ENCODE data around the gene TRIP11. TPM values are rescaled to one million over a fixed set of nuclear protein-coding genes. Genes with fewer than 3 reads are reported as not detected.
A peak's percentile ranks its signal among the peaks of the same experiment; 100 is the strongest.

The TRIP11 gene
- total RNA-seq, 1 experiment from 2014 or later, result 65.8 TPM

DNA sequence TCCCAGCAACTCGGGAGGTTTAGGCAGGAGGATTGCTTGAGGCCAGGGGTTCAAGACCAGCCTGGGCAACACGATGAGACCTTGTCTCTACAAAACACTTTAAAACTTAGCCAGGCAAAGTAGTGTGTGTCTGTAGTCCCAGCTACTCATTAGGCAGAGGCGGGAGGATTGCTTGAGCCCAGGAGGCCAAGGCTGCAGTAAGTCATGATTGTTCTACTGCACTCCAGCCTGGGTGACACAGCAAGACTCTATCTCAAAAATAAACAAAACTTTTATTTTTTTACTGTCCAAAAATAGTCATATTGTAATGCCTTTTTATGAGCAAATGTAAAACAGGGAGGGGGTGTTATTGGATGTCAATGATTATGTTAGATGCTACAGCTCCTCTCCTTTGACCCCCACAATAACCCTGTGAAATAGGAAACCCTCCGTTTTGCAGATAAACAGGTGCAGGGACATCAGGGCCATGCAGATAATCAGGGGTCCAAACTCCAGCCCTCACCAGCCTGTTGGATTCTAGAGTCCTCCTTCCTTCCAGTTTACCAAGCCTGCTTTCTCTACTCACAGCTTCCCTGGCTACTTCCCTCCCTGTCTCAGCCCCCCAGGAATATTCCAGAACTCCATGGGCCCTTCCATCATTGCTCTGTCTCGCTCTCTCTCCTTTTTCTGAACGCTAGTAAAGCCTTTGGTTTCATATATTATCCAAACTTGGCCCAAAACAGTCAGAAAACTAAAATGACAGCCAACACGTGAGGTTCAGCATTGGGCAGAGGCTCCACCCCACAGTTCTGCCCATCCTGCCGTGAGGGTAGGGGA, 86.5 kb downstream of the TRIP11 start:
- Mint-ChIP-seq H3K27me3 (ENCODE audit: insufficient read depth, unreplicated experiment) (no peaks in the 10 kb centered on the region), H3K4me1 (ENCODE audit: insufficient read depth, unreplicated experiment) (peaks cover under 1% of the 10 kb centered on the region), H3K27ac (ENCODE audit: low read depth, unreplicated experiment) (no peak overlapping the region), H3K9me3 (ENCODE audit: unreplicated experiment) (no peaks in the 10 kb centered on the region), H3K36me3 (ENCODE audit: insufficient read depth, unreplicated experiment) (no peaks in the 10 kb centered on the region), H3K4me3 (ENCODE audit: unreplicated experiment) (no peak overlapping the region)
- intact Hi-C loops (cut with micrococcal nuclease), result no loop called here
- no TSS peak for BruUV-seq (replicated peaks)
- no peak for DNase-seq (ENCODE audit: unreplicated experiment)
- TF ChIP-seq, protein P1, sequence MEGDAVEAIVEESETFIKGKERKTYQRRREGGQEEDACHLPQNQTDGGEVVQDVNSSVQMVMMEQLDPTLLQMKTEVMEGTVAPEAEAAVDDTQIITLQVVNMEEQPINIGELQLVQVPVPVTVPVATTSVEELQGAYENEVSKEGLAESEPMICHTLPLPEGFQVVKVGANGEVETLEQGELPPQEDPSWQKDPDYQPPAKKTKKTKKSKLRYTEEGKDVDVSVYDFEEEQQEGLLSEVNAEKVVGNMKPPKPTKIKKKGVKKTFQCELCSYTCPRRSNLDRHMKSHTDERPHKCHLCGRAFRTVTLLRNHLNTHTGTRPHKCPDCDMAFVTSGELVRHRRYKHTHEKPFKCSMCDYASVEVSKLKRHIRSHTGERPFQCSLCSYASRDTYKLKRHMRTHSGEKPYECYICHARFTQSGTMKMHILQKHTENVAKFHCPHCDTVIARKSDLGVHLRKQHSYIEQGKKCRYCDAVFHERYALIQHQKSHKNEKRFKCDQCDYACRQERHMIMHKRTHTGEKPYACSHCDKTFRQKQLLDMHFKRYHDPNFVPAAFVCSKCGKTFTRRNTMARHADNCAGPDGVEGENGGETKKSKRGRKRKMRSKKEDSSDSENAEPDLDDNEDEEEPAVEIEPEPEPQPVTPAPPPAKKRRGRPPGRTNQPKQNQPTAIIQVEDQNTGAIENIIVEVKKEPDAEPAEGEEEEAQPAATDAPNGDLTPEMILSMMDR (IDR thresholded peaks at IDR 0.05; ENCODE audit: unreplicated experiment), result no peak
- CTCF ChIA-PET, result interaction anchor here (0.6 kb wide), 1 partner anchor 781 kb away, joined by 4 read pairs; no protein-coding TSS in a partner anchor
- POLR2A ChIA-PET, result interaction anchor here (0.5 kb wide), 1 partner anchor 8 kb away, joined by 3 read pairs; no protein-coding TSS in a partner anchor

DNA sequence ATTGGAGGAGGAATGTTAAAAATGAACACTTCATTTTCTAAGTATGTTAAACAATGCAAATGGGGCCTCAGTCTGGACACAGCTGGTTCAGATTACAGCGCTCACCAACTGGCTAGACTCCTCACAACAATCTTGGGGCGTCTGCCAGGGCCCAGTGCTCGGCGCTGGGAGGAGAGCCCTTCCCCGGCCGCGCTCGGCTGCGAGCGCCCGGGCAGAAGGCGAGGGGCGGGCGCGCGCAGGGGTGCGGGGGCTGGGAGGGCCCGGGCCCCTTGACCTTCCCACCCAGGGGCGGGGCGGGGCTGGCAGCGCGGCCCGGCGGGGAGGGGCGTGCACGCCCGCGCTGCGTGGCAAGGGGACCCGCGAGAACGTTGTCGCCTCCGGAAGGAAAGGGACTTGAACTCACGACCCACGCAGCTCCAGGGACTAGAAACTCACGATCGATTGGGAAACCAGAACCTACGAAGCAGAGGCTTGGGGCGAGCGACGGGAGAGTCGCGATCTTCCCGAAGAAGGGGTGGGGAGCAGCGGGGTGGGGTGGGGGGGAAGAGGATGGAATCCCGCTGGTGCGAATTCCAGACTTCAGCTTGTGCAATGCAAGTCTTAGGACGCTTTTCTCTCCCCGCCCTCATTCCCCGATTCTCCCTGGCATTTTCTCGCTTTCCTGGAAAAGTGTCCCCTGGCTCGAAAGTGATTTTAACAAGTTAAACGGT, 92.2 kb downstream of the TRIP11 start, which contains the start of gene FBLN5:
Gene FBLN5 (minus strand): TSS at position 220 of the 710 bp plus-strand sequence. CDS start 465 bp downstream, outside the sequence.
- Mint-ChIP-seq H3K27ac (ENCODE audit: low read depth, unreplicated experiment) (no peak within 1 kb of the TSS), H3K27me3 (ENCODE audit: insufficient read depth, unreplicated experiment) (no peaks in the 10 kb centered on the region), H3K4me3 (ENCODE audit: unreplicated experiment) (peak within 1 kb of the TSS; percentile 70), H3K9me3 (ENCODE audit: unreplicated experiment) (no peaks in the 10 kb centered on the region), H3K36me3 (ENCODE audit: insufficient read depth, unreplicated experiment) (no peaks in the 10 kb centered on the region), H3K4me1 (ENCODE audit: insufficient read depth, unreplicated experiment) (peaks cover 11% of the 10 kb centered on the region)
- DNase-seq (ENCODE audit: unreplicated experiment), result peak; percentile 60
- TF ChIP-seq, protein P1 (IDR thresholded peaks at IDR 0.05; ENCODE audit: unreplicated experiment), result no peak
- CTCF ChIA-PET, result no interaction called here
- no TSS peak for BruUV-seq (replicated peaks)
- intact Hi-C loops (cut with micrococcal nuclease), result loop anchor here (5.0 kb wide), 1 partner anchor 50 kb away; no protein-coding TSS in a partner anchor
- POLR2A ChIA-PET, result interaction anchor here (1.2 kb wide), 1 partner anchor 38 kb away, joined by 3 read pairs; no protein-coding TSS in a partner anchor

DNA sequence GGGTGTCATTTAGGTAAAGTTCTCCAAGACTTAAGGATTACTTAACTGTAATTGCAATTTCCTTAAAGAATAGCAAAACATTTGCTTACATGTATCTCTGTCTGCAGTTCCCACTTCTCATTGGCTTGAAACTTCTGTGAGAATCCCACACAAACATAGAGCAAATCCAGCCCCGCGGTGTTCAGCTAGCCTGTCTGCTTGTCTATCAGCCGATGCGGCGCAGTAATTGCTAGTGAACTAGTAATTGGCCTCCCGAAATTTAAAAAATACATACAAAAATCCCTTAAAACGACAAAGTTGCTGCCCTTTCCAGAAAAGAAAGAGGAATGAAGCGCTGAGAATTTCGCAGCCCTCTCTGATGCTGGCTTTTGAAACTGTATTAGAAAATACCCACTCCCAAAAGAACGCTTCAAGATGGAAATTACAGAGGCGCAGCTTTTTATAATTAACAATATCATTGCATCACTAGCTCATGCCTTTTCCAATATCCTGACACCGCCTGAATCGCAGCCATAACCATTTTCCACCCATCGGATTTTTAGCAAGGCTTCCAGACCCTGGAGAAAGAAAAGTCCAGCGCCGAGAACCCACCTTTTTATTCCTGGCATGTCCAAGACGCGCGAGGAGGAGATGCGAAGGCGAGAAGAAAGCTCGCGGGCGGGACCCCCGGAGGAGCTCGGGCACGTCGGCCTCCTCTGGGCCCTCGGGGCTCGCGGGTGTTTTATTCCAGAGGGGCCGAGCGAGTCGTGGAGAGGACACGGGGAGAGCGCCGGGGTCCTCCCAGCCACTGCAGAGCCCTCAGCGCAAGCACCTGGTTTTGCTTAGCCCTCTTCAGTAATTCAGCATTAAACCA, 93.0 kb downstream of the TRIP11 start:
- CTCF ChIA-PET, result interaction anchor here (0.6 to 1.2 kb wide), 3 partner anchors 22 to 698 kb away, joined by 3 to 7 read pairs (median 3); no protein-coding TSS in a partner anchor
- H3K9me3 Mint-ChIP-seq (ENCODE audit: unreplicated experiment), result no peaks in the 10 kb centered on the region
- intact Hi-C loops (cut with micrococcal nuclease), result loop anchor here (5.0 kb wide), 1 partner anchor 50 kb away; no protein-coding TSS in a partner anchor
- TF ChIP-seq, protein P1 (IDR thresholded peaks at IDR 0.05; ENCODE audit: unreplicated experiment), result no peak
- POLR2A ChIA-PET, result interaction anchor here (0.6 to 1.2 kb wide), 3 partner anchors 18 to 43 kb away, joined by 3 read pairs; no protein-coding TSS in a partner anchor
- H3K4me3 Mint-ChIP-seq (ENCODE audit: unreplicated experiment), result peak overlapping the region; percentile 70
- no peak overlapping the region for H3K27ac Mint-ChIP-seq (ENCODE audit: low read depth, unreplicated experiment)
- H3K4me1 Mint-ChIP-seq (ENCODE audit: insufficient read depth, unreplicated experiment), result peaks cover 11% of the 10 kb centered on the region
- H3K36me3 Mint-ChIP-seq (ENCODE audit: insufficient read depth, unreplicated experiment), result no peaks in the 10 kb centered on the region
- H3K27me3 Mint-ChIP-seq (ENCODE audit: insufficient read depth, unreplicated experiment), result no peaks in the 10 kb centered on the region
- DNase-seq (ENCODE audit: unreplicated experiment), result peak; percentile 6
- BruUV-seq (replicated peaks), result TSS peak; percentile 22

Measured in MCF 10A (cell line).